Activated CD4-positive, alpha-beta T cell treated with anti-CD3 and anti-CD28 coated beads for 48 hours (primary cell): ENCODE results near the gene CLEC16A.
A peak's percentile ranks its signal among the peaks of the same experiment; 100 is the strongest.

Experiments used
- DNase-seq: peaks from one replicate; pipeline ENCODE4 v3.0.0-alpha.2; 2020

The CLEC16A gene

DNA sequence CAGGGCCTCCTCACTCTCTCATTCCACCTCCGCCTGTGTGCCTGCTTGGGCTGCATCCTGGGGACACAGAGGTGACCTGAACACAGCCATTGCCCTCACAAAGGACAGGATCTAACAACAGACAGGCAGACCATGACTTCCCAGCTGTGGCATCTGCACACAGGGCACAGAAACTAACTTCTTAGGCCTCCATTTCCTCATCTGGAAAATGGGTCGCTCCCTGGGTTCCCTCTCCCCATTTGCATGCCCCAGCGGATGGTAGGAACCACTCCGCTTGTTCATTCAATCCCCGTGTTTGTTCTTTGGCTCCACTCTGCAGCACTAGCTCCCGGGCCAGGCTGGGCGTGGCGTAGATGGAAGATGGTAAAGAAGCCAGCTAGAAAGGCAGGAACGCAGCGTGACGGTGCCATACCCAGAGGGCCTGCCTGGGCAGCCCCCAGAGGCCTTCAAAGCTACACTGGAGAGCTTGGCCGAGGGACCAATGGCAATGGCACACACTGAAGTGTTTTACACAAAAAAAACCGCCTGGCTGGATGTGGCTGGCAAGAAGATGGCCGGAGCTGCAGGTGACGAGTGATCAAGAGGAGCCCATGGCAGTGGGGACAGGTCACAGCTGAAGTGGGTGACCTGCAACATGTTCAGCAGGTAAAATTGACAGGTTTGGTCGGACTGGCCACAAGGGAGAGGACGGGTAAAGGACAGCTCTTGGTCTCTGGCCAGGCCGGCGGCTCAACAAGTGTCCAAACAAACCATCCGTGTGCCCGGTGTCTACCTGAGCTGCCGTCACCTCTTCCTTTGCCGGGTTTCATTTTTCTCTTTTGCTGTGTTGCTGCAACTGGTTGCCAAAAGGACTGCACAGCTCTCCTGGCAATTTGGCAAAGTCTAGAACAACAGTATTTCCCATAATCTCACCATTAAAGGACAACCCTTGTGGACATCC, 244.7 kb downstream of the CLEC16A start:
- no peak for DNase-seq

GRCh38 chr16:11190588-11191560, 246.5 kb downstream of the CLEC16A start:
- DNase-seq = peak; percentile 59

- DNase-seq = no peak
Observed at GRCh38 chr16:11191665-11192064, 247.3 kb downstream of the CLEC16A start.

- DNase-seq = no peak
Observed at GRCh38 chr16:11193494-11193893, 249.1 kb downstream of the CLEC16A start.

- no peak for DNase-seq
Observed at GRCh38 chr16:11194913-11195312, 250.5 kb downstream of the CLEC16A start.

DNA sequence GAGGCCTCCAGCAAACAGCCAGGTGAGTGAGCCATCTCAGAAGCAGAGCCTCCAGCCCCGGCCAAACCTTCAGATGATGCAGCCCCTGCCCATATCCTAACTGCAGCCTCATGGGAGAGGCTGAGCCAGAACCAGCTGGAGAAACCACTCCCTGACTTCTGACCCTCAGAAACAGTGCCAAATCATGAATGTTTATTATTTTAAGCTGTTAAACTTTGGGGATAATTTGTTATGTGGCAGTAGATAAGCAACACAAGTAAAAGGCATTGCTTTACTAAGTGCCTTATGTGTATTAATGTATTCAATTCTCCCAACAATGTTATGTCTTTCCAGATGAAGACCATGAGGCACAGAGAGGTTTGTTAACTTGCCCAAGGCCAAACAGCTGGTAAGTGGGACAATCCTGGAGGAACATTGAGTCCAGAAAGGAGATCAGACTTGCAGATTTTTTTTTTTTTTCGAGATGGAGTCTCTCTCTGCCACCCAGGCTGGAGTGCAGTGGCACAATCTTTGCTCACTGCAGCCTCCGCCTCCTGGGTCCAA, 252.0 kb downstream of the CLEC16A start:
- DNase-seq = no peak

- DNase-seq = no peak
Observed at GRCh38 chr16:11198375-11198774, 254.0 kb downstream of the CLEC16A start.

DNA sequence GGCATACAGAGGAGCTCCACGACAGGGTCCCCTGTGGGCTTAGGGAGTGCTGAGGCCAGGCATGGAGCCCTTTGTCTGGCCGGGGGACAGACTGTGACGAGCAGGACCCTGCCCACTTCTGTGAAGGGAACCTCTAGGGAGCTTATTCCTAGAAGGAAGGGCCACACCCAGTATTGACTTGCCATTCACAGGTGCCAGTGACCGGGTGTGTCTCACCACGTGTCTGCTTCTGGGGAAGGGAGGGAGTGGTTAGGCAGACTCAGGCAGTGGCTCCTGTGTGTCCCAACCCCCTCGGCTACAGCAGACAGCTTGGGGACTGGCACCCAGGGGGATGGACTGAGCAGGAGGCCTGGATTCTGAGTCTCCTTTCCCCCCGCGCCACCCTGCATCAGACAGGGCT, 254.5 kb downstream of the CLEC16A start:
- no peak for DNase-seq

- DNase-seq = no peak
Observed at GRCh38 chr16:11200592-11200991, 256.2 kb downstream of the CLEC16A start.

DNA sequence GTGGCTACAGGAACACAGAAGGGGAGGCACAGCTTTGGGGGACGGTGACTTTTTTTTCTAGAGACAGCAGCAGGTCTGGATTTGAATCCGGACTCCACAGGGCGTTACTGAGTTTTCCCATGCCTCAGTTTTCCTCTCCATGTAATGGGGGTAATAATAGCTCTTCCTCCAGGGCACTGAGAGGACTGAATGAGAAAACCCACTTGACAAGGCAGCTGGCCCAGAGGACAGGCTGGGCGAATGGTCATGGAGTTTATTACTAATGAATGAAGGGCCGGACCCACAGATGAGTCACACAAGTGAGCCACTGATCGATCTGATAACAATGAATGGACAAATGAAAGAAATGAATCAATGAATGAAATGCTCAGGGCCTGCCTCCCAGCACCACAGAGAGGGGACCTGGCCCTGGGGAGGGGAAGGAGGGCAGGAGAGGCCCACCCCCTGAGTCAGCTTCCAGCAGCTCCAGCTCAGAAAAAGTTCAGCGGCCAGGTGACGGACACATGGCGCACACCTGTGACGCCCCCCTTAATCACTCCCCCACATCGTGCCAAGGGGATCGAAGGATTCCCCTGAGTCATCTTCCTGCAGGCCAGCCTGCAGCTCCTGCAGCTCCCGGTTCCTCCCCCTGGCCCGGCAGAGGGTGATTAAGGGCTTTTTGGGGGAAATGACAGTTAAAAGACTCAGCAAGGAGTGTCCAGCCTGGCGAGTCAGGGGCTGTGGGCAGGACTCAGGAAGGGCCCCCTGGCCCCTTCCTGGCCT, 257.3 kb downstream of the CLEC16A start:
- DNase-seq = no peak

- no peak for DNase-seq
Observed at GRCh38 chr16:11202260-11203091, 258.1 kb downstream of the CLEC16A start.

GRCh38 chr16:11203111-11203623, 258.8 kb downstream of the CLEC16A start:
- DNase-seq = no peak

DNA sequence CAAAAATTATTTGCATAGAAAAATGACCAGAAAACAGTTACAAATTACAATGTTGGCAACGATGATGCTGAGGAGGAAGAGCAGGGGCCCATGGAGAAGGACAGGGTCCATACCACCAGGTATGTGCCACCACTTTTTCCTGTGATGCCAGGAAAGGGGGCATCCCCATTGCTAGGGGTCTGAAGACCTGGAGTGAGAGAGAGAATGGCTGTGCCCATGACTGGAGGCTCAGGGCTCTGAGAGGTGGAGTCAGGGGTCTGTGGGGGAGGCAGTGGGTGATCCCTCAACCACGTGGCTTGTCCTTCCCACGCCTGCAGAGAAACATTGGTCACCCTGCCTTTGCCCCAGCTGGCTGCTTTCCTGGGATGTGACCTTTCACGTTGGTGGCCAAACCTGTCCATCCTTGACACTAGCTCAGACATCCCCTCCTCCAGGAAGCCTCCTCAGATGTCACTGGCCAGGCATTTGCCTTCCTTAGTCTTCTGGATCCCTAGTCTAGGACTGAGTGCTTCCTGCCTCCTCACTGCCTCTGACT, 260.2 kb downstream of the CLEC16A start:
- DNase-seq = no peak

DNA sequence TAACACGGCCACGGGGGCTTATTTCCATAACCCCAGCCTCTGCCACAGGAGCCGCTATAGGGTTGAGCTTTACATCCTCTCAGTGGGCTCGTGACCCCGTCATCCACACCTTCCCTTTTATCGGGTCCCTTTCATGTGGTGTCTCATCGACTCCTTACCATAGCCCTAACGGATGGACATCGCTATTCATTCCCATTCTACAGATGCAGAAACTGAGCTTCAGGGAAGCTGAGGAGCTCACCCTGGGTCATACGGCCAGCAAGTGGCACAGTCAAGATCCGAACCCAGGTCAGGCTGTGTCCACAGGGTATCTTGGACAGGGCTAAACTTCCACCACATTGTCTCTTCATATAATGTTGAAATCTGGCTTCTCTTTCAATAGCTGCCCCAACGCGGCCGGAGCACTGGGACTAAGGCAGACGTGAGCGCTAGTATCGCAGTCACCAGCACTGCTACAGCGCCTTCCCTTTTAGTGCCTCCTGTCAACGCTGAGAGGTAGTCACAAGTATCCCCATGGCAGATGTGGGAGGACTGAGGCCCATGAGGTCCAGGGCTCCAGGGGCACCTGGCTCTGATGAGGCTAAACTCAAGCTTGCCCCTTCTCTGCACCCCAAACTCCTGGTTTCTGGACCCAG, 260.8 kb downstream of the CLEC16A start:
- DNase-seq = no peak

- DNase-seq = no peak
Observed at GRCh38 chr16:11205754-11206581, 261.6 kb downstream of the CLEC16A start.

GRCh38 chr16:11207646-11208045, 263.3 kb downstream of the CLEC16A start:
- DNase-seq = peak; percentile 54

- no peak for DNase-seq
Observed at GRCh38 chr16:11208916-11209665, 264.7 kb downstream of the CLEC16A start.

- no peak for DNase-seq
Observed at GRCh38 chr16:11210260-11210659, 265.9 kb downstream of the CLEC16A start.
